Glutamatergic neuron (in vitro differentiated cells): ENCODE results near the gene RAMAC. TPM values are rescaled to one million over a fixed set of nuclear protein-coding genes. Genes with fewer than 3 reads are reported as not detected.
"Not testable (repeated sequence)": the region's sequence is repeated elsewhere in the genome, so short reads cannot be mapped to it uniquely, and the experiment has no call there.

ENCODE experiments used
- DNase-seq: peaks from one replicate; pipeline ENCODE4 v3.0.0; 2022
- H3K27ac Mint-ChIP-seq: one replicate; pipeline ENCODE4 v1.8.0; 2020; ENCODE audit warnings: mild to moderate bottlenecking, mixed read lengths, inconsistent platforms; ENCODE audit not compliant: unreplicated experiment
- H3K27me3 Mint-ChIP-seq: one replicate; pipeline ENCODE4 v1.8.0; 2020; ENCODE audit warnings: mild to moderate bottlenecking, moderate library complexity, mixed read lengths, inconsistent platforms; ENCODE audit not compliant: unreplicated experiment
- H3K36me3 Mint-ChIP-seq: one replicate; pipeline ENCODE4 v1.8.0; 2020; ENCODE audit warnings: mild to moderate bottlenecking, mixed read lengths, inconsistent platforms; ENCODE audit not compliant: unreplicated experiment
- H3K4me1 Mint-ChIP-seq: one replicate; pipeline ENCODE4 v1.8.0; 2020; ENCODE audit warnings: mild to moderate bottlenecking, low read depth, mixed read lengths, inconsistent platforms; ENCODE audit not compliant: unreplicated experiment
- H3K4me3 Mint-ChIP-seq: one replicate; pipeline ENCODE4 v1.8.0; 2020; ENCODE audit warnings: mild to moderate bottlenecking, mixed read lengths, inconsistent platforms; ENCODE audit not compliant: unreplicated experiment
- H3K9me3 Mint-ChIP-seq: one replicate; pipeline ENCODE4 v1.8.0; 2020; ENCODE audit warnings: mild to moderate bottlenecking, moderate library complexity, mixed read lengths, inconsistent platforms; ENCODE audit not compliant: unreplicated experiment
- total RNA-seq: library from RNA; stranded (reverse); fragmentation: NEBNext Ultra II Directional; extraction: Animal tissue kit (Norgen Biotek cat#: 25700); gene quantifications from one replicate; pipeline ENCODE4 v1.2.1, GENCODE V29; 2021; ENCODE audit not compliant: unreplicated experiment
- TF ChIP-seq, protein P1 (sequence below): fragments of 200-600 bp; sonication (generic); IDR thresholded peaks from one replicate; pipeline ENCODE4 v1.5.0; 2021; ENCODE audit not compliant: partially characterized antibody, unreplicated experiment

RAMAC gene
- total RNA-seq, 1 donor from 2014 or later, result 38.2 TPM

GRCh38 chr15:82995076-82995475 lies 9.1 kb downstream of the RAMAC start:
- DNase-seq, result no peak
- Mint-ChIP-seq H3K4me3 (no peak overlapping the region), H3K4me1 (peaks cover 14% of the 10 kb centered on the region), H3K27me3 (peaks cover 5% of the 10 kb centered on the region), H3K27ac (peak overlapping the region; percentile 96), H3K9me3 (peaks cover 4% of the 10 kb centered on the region), H3K36me3 (peaks cover 4% of the 10 kb centered on the region)
- TF ChIP-seq, protein P1, sequence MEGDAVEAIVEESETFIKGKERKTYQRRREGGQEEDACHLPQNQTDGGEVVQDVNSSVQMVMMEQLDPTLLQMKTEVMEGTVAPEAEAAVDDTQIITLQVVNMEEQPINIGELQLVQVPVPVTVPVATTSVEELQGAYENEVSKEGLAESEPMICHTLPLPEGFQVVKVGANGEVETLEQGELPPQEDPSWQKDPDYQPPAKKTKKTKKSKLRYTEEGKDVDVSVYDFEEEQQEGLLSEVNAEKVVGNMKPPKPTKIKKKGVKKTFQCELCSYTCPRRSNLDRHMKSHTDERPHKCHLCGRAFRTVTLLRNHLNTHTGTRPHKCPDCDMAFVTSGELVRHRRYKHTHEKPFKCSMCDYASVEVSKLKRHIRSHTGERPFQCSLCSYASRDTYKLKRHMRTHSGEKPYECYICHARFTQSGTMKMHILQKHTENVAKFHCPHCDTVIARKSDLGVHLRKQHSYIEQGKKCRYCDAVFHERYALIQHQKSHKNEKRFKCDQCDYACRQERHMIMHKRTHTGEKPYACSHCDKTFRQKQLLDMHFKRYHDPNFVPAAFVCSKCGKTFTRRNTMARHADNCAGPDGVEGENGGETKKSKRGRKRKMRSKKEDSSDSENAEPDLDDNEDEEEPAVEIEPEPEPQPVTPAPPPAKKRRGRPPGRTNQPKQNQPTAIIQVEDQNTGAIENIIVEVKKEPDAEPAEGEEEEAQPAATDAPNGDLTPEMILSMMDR, result no peak

- TF ChIP-seq, protein P1, result no peak
- no peak for DNase-seq
- H3K27ac Mint-ChIP-seq, result peak overlapping the region; percentile 96
- peaks cover 4% of the 10 kb centered on the region for H3K9me3 Mint-ChIP-seq
- H3K4me3 Mint-ChIP-seq, result peak overlapping the region; percentile 46
- peaks cover 4% of the 10 kb centered on the region for H3K36me3 Mint-ChIP-seq
- peaks cover 5% of the 10 kb centered on the region for H3K27me3 Mint-ChIP-seq
- peaks cover 17% of the 10 kb centered on the region for H3K4me1 Mint-ChIP-seq
These were observed 9.9 kb downstream of the RAMAC start for GRCh38 chr15:82995938-82996337.

DNA sequence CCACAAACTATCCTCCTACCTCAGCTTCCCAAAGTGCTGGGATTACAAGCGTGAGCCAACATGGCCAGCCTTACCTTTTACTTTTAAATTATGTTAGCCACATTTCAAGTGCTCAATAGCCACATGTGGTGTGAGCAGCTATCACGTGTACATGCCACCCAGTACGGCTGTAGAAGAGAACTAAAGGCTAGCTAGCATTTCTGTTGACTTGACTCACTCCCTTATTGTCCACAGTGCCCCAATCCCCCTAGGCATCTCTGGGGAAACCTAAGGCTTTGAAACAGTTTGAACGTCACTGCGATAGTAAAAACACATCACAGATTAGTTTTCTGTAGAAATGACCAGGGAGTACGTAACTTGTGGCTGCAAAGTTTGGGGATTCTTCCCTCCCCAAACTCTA lies 13.4 kb downstream of the RAMAC start:
- Mint-ChIP-seq H3K27ac (no peak overlapping the region), H3K36me3 (no peaks in the 10 kb centered on the region), H3K4me3 (no peak overlapping the region), H3K27me3 (peaks cover 5% of the 10 kb centered on the region), H3K4me1 (peaks cover 20% of the 10 kb centered on the region), H3K9me3 (peaks cover 4% of the 10 kb centered on the region)
- TF ChIP-seq, protein P1, result no peak
- DNase-seq, result no peak

DNA sequence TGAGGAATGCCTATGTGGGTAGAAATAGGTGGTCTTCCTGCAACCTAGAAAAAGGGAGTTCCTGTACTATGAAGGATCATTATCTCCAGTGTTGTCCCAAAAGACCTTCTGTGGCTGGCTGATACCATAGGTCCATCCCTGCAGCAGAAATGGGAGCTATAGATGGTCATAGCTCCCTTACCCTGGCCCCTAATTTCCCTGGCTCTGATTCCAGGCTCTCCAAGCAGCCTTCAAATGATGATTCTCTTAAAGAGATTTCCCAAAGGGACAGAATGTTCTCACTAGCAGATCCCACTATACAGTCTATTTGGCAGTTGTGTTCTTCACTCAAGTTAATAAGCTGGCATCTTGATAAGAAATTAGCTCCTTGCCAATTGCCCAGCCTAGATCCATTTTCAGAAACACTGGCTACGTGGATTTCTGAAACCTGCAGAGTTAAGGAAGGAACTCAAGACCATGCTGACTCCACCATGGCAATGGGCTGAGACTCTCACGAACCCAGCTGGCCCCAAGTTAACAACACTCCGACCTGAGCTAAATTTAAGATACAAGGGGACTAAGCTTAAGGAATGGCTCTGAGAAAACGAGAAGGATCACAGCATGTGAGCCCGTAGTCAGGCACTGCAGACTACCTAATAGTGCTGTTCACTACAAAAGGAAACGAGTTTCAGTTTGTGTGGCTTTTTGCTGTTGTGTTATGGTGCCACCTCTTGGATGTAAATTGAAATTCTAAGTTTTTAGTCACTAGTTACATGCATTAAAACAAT lies 14.1 kb downstream of the RAMAC start:
- Mint-ChIP-seq H3K27me3 (peaks cover 5% of the 10 kb centered on the region), H3K36me3 (no peaks in the 10 kb centered on the region), H3K9me3 (peaks cover 4% of the 10 kb centered on the region), H3K27ac (peak overlapping the region; percentile 73), H3K4me3 (no peak overlapping the region), H3K4me1 (peaks cover 18% of the 10 kb centered on the region)
- DNase-seq, result no peak
- TF ChIP-seq, protein P1, result no peak

DNA sequence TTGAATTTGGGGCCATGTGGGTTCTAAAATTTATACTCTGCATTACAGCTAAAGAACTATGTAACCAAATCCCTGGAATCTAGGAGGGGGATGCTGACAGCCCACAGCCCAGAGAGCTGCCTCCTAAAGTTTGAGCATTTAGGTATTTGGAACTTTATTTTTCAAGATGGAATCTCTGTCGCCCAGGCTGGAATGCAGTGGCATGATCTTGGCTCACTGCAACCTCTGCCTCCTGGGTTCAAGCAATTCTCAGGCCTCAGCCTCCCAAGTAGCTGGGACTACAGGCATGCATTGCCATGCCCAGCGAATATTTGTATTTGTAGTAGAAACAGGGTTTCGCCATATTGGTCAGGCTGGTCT lies 14.6 kb downstream of the RAMAC start:
- not testable (repeated sequence) for H3K4me3 Mint-ChIP-seq, DNase-seq, H3K27me3 Mint-ChIP-seq, H3K27ac Mint-ChIP-seq, H3K9me3 Mint-ChIP-seq, H3K36me3 Mint-ChIP-seq
- H3K4me1 Mint-ChIP-seq, result peaks cover 14% of the 10 kb centered on the region
